RWPE1 (cell line): ENCODE measurements around the gene MS4A10.

Experiments
- CTCF ChIA-PET: fragments of 350-600 bp; sonication (Branson Sonifier 250); formaldehyde crosslinking; extraction: SDS; loops from one replicate; lab custom pipeline; 2021; lab: Yijun Ruan, JAX
- POLR2A ChIA-PET: fragments of 400-600 bp; formaldehyde crosslinking; extraction: SDS; loops from one replicate; lab custom pipeline; 2020; ENCODE audit warnings: antibody characterized with exemption; ENCODE audit not compliant: low non-redundant PET; lab: Yijun Ruan, JAX
- DNase-seq: peaks from one replicate; pipeline ENCODE4 v3.0.0; 2012; ENCODE audit warnings: low spot score
- H3K27ac ChIP-seq: fragments of 450-650 bp; 2 replicates; pipeline ENCODE4 v1.5.1; 2017
- CTCF ChIP-seq: fragments of 450-650 bp; conservative IDR thresholded peaks from 2 replicates; pipeline ENCODE4 v1.5.1; 2017; ENCODE audit warnings: low read depth, mild to moderate bottlenecking

The MS4A10 gene

DNA sequence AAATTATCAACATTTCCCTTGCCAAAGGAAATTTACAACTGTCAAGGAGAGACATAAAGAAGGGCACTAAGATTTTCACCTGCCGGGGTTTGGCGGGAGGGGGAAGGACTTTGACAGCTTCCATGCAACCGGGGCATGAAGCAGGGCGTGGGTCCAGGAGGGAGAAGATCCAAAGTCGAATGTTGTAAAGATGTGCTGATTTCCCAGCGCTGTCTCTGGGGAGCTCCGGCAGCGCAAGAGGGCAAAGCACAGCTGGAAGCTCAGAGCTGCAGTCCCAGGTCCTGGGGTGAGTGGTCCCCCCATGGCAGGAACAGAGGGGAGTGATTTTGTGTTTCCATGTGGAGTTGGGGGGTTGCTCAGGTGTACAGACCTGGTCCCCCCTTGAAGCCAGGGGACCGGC is at the start of gene MS4A10:
MS4A10 (plus strand) TSS at position 198 of the 400 bp plus-strand sequence. CDS start 5,003 bp downstream, outside the sequence.
- TF ChIP-seq CTCF: no peak
- ChIA-PET CTCF (interaction anchor here (0.8 to 1.2 kb wide), 2 partner anchors 9 to 10 kb away, joined by 3 read pairs; no protein-coding TSS in a partner anchor), POLR2A (no interaction called here)
- no peak within 1 kb of the TSS for H3K27ac ChIP-seq
- no peak for DNase-seq

GRCh38 chr11:60739114-60739513 is 46.0 kb upstream of the MS4A10 start:
- no peak overlapping the region for H3K27ac ChIP-seq
- no peak for DNase-seq
- POLR2A ChIA-PET: no interaction called here
- CTCF ChIA-PET: no interaction called here
- TF ChIP-seq CTCF: no peak

- no peak for TF ChIP-seq CTCF
- ChIA-PET CTCF (interaction anchor here (0.9 kb wide), 1 partner anchor 24 kb away, joined by 3 read pairs; no protein-coding TSS in a partner anchor), POLR2A (no interaction called here)
- H3K27ac ChIP-seq: no peak overlapping the region
- DNase-seq: no peak
Observed at GRCh38 chr11:60740573-60740972, 44.6 kb upstream of the MS4A10 start.

GRCh38 chr11:60741421-60741820 is 43.7 kb upstream of the MS4A10 start:
- ChIA-PET CTCF (interaction anchor here (0.9 kb wide), 1 partner anchor 24 kb away, joined by 3 read pairs; no protein-coding TSS in a partner anchor), POLR2A (no interaction called here)
- H3K27ac ChIP-seq: no peak overlapping the region
- no peak for DNase-seq
- no peak for TF ChIP-seq CTCF

- CTCF ChIA-PET: interaction anchor here (1.2 kb wide), 1 partner anchor 13 kb away, joined by 3 read pairs; the partner anchor contains the start of gene MS4A15
- H3K27ac ChIP-seq: no peak overlapping the region
- DNase-seq: no peak
- POLR2A ChIA-PET: no interaction called here
- no peak for TF ChIP-seq CTCF
Observed at GRCh38 chr11:60743058-60743457, 42.1 kb upstream of the MS4A10 start.

- ChIA-PET CTCF (interaction anchor here (1.2 kb wide), 1 partner anchor 12 kb away, joined by 3 read pairs; the partner anchor contains the start of gene MS4A15), POLR2A (no interaction called here)
- DNase-seq: no peak
- no peak for TF ChIP-seq CTCF
- no peak overlapping the region for H3K27ac ChIP-seq
Observed at GRCh38 chr11:60744114-60744513, 41.0 kb upstream of the MS4A10 start.
